Measurements from ENCODE around the gene IGFL2.
"Not testable (repeated sequence)": the region's sequence is repeated elsewhere in the genome, so short reads cannot be mapped to it uniquely, and the experiment has no call there.

Gene IGFL2

GRCh38 chr19:46141421-46141820 lies 6.6 kb upstream of the IGFL2 start:
- in situ Hi-C loops (cut with MboI; ENCODE audit: low sequenced_read_pairs), result no loop called here

GRCh38 chr19:46142294-46142693 lies 5.7 kb upstream of the IGFL2 start:
- in situ Hi-C loops (cut with MboI; ENCODE audit: low sequenced_read_pairs), result no loop called here

DNA sequence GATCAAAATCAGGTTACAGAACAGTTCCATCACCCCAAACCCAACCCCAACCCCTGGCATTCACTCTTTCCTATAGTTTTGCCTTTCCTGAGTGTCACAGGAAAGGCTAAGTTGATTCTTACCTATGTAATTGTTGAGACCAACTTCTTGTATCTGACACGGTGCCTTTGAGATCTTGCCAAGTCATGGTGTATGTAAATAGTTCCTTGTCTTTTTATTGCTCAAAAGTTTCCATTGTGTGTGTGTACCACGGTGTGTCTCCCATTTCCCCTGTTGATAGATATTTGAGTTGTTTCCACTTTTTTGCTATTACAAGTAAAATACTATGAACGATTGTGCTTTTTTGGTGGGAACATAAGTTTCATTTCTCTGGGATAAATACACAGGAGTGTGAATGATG lies 3.3 kb upstream of the IGFL2 start:
- in situ Hi-C loops (cut with MboI; ENCODE audit: low sequenced_read_pairs), result no loop called here

- in situ Hi-C loops (cut with MboI; ENCODE audit: low sequenced_read_pairs), result no loop called here
These were observed 785 bp upstream of the IGFL2 start for GRCh38 chr19:46147166-46147740.

DNA sequence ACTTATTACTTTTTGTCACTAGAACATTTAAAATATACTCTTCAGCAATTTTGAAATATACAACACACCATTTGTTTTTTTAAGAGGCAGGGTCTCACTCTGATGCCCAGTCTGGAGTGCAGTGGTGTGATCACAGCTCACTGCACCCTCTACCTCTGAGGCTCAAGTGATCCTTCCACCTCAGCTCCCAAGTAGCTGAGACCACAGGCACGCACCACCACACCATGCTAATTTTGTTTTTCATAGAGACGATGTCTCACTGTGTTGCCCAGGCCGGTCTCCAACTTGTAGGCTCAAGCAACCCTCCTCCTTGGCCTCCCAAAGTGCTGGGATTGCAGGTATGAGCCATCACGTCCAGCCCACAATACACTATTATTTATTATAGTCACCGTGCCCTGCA lies 2.6 kb downstream of the IGFL2 start:
- in situ Hi-C loops (cut with MboI; ENCODE audit: low sequenced_read_pairs), result no loop called here

- in situ Hi-C loops (cut with MboI; ENCODE audit: low sequenced_read_pairs), result no loop called here
These were observed 7.2 kb downstream of the IGFL2 start for GRCh38 chr19:46155237-46155636.

DNA sequence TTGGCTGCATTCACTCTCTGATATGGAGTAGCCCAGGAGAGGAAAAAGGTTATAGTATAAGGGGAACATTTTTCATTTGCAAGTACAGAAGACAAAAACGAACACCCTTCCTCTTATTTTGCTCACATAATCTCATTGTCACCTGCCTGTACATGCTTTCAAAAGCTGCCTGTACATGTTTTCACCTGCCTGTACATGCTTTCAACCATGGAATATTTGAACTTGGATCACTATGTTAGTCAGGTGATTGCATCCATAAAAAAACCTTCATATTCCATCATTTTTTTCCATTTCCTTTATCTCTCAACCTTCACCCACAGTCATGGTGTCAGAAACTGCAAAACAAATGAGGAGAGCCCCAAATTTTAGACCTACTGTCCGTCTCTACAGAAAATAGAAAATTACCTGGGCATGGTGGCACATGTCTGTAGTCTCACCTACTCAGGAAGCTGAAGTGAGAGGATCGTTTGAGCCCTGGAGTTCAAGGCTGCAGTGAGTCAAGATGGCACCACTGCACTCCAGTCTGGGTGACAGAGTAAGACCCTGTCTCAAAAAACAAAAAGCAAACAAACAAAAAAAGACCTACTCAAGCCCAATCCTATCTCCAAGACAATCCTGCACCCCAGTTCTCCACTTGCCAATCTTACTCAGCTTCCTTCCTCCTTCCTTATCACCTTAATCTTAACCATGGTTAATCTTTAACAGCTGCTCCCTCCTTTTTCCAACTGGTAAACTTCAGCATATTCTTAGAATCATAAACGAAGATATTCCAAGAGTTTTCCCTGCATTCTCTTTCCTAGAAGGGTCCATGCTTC lies 11.6 kb downstream of the IGFL2 start:
- in situ Hi-C loops (cut with MboI; ENCODE audit: low sequenced_read_pairs), result no loop called here

- in situ Hi-C loops (cut with MboI; ENCODE audit: low sequenced_read_pairs), result no loop called here
These were observed 12.3 kb downstream of the IGFL2 start for GRCh38 chr19:46160233-46160775.

DNA sequence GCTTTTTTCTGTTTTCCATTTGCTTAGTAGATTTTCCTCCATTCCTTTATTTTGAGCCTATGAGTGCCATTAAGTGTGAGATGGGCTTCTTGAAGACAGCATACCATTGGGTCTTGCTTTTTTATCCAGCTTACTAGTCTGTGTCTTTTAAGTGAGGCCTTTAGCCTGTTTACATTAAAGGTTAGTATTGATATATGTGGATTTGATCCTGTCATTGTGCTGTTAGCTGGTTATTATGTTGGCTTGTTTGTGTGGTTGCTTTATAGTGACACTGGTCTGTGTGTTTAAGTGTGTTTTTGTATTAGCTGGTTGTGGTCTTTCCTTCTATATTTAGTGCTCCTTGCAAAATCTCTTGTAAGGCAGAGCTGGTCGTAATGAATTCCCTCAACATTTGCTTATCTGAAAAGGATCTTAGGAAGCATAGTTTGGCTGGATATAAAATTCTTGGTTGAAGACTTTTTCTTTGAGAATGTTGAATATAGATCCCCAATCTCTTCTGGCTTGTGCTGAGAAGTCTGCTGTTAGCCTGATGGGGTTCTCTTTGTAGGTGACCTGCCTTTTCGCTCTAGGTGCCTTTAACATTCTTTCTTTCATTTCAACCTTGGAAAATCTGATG lies 13.7 kb downstream of the IGFL2 start:
- in situ Hi-C loops (cut with MboI; ENCODE audit: low sequenced_read_pairs), result not testable (repeated sequence)

GRCh38 chr19:46162731-46163130 lies 14.7 kb downstream of the IGFL2 start:
- in situ Hi-C loops (cut with MboI; ENCODE audit: low sequenced_read_pairs), result no loop called here

DNA sequence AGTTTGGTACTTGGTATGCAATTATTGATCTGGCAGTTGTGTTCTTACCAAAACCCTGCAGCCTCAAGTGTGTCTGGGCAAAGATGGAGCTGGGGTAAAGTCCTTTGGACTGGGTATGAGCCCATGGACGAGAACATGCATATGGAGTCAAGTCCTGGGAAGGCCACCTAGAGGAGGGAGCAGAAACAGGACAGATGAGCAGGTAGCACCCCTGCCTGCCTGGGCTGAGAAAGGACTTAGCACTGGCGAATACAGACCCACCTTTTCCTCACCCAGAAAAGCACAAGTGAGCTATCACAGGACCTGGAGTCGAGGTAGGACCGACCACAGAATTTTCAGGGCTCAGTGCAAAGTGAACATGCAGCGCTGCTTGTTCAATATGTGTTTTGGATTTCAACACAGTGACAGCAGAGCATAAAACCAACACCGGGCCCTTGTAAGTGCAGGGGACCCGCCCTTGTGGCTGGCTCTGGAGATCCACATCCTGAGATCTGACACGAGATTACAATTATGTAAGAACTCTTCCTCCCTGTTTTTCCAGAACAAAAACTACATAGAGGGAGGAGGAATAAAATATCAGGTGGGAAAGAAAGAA lies 25.9 kb downstream of the IGFL2 start:
- in situ Hi-C loops (cut with MboI; ENCODE audit: low sequenced_read_pairs), result no loop called here

GRCh38 chr19:46176116-46176860 lies 28.2 kb downstream of the IGFL2 start:
- in situ Hi-C loops (cut with MboI; ENCODE audit: low sequenced_read_pairs), result no loop called here

DNA sequence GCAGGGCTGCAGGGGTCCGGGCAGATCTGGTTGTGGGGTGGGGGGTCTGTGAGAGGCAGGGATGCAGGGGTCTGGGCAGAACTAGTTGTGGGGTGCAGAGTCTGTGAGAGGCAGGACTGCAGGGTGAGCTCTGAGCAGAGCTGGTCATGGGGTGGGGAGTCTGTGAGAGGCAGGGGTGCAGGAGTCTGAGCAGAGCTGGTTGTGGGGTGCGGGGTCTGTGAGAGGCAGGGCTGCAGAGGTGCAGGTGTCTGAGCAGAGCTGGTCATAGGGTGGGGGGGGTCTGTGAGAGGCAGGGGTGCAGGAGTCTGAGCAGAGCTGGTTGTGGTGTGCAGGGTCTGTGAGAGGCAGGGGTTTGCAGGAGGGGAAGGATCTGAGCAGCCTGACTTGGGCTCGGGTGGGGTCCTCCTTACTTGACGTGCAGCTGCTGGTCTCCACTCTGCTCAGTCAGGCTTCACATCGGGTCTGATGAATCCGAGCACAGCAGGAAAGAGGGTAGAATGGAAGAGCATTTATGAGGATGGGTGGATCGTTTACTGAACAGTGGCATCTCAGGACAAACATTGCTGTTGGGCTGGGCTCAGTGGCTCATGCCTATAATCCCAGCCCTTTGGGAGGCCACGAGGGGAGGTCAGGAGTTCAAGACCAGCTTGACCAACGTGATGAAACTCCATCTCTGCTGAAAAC lies 31.2 kb downstream of the IGFL2 start:
- in situ Hi-C loops (cut with MboI; ENCODE audit: low sequenced_read_pairs), result no loop called here

DNA sequence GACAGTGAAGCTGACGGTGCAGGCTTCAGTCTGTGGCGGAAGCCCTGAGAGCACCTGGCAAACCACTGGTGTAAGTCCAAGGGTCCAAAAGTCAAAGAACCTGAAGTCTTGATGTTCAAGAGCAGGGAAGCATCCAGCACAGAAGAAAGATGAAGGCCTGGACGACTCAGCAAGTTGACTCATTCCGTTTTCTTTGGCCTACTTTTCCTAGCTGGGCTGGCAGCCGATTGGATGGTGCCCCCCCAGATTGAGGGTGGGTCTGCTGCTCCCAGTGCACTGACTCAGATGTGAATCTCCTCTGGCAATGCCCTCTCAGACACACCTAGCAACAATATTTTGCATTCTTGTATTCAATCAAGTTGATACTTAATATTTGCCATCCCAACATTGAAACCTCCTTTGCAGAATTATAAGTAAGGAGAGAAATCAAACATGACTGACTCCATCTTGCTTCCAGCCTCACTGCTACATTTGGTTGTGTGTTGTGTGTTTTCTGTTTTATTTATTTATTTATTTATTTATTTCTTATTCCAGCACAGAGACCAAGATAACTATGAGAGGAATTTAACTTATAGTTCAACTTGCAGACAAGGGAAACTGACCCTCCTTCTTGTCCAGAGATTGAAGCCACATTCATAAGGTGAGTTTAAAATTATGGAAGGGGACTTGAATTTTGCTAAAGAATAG lies 32.8 kb downstream of the IGFL2 start:
- in situ Hi-C loops (cut with MboI; ENCODE audit: low sequenced_read_pairs), result no loop called here

- in situ Hi-C loops (cut with MboI; ENCODE audit: low sequenced_read_pairs), result no loop called here
These were observed 33.3 kb downstream of the IGFL2 start for GRCh38 chr19:46181388-46181779.

GRCh38 chr19:46182476-46182875 lies 34.4 kb downstream of the IGFL2 start:
- in situ Hi-C loops (cut with MboI; ENCODE audit: low sequenced_read_pairs), result no loop called here

GRCh38 chr19:46184775-46185710 lies 37.0 kb downstream of the IGFL2 start:
- in situ Hi-C loops (cut with MboI; ENCODE audit: low sequenced_read_pairs), result not testable (repeated sequence)

DNA sequence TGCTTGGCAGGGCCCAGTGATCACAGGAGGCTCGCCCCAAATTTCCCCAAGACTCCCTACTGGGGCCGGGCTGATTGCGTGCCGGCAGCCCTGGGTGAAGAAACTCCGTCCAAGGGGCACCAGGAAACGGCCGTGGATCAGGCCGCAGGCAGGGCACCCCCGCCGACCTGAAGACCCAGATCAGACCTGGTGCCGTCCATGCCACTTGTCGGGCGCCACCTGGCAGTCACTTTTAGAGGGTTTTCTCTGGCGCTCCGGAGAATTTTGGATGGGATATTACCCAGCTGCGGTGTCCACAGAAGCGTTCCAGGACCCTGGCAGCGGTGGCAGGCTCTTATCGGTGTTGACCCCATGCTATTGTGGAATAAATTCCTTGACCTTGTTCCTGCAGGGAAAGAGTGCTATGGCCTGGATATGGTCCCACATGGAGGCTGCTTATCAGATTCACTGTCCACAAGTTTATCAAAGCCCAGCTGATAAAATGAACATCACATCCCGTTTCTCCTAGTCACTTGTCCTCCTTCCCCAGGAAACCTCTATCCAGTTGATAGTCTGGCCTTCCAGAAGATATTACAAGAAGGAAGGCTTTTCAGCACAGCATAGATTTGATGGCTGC lies 38.2 kb downstream of the IGFL2 start:
- in situ Hi-C loops (cut with MboI; ENCODE audit: low sequenced_read_pairs), result no loop called here
